K562 treated with DMSO at 1 percent for 24 hours (cell line): ENCODE results near the gene CARTPT. TPM values are rescaled to one million over a fixed set of nuclear protein-coding genes. Genes with fewer than 3 reads are reported as not detected.

ENCODE experiments used
- total RNA-seq: library from RNA; unstranded; fragments of 300-600 nt; gene quantifications from 2 replicates; pipeline ENCODE4 v1.2.3, GENCODE V29; 2022; ENCODE audit warnings: low read depth; ENCODE audit not compliant: insufficient read depth

Gene CARTPT
- not detected in 2 replicates for total RNA-seq

DNA sequence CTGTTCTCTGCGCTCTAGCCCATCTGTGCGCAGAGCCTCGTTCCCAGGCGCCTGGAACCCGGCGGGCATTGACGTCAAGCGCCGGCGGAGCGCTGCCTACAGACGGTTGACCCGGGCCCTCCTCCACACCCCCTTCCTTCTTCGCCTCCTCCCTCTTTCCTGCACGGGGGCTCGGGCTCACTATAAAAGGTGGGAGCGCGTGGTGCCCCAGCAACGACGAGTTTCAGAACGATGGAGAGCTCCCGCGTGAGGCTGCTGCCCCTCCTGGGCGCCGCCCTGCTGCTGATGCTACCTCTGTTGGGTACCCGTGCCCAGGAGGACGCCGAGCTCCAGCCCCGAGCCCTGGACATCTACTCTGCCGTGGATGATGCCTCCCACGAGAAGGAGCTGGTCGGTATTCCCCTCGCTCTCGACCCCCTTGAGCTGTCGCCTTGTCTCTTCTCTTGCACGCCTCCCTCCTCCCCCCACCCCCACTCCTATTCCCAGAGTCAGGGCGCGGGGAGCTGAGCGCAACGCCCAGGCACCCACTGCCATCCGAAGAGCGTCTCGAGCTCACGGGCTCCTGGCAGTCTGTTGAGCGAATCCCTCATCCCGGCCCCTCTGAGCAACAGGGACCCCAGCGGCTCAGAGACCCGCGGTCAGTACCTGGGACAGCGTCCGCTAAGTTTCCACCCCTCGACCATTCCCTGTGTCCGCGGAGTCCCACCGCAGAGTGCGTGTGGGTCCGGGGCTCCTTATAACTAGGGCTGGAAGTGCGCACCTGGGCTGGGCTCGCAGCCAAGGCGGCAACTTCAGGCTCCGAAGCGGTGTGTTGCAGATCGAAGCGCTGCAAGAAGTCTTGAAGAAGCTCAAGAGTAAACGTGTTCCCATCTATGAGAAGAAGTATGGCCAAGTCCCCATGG, at the start of gene CARTPT:
Gene CARTPT (plus strand): TSS at position 213 of the 902 bp plus-strand sequence. CDS start 19 bp downstream, at position 232.

Other genes with a start within 250 kb of the CARTPT start
- 18.1 and 20.0 TPM in 2 replicates for gene MCCC2, start 131.9 kb upstream of the CARTPT start, total RNA-seq